ENCODE results near the gene TAPT1. TPM values are rescaled to one million over a fixed set of nuclear protein-coding genes. Genes with fewer than 3 reads are reported as not detected.

Gene TAPT1
- total RNA-seq, 1 donor from 2014 or later: 34.8 TPM

- Mint-ChIP-seq H3K4me3 (no peak overlapping the region), H3K27ac (no peak overlapping the region)
Observed at GRCh38 chr4:16110661-16111290, 115.5 kb downstream of the TAPT1 start.

More at GRCh38 chr4:16110661-16111290, 115.5 kb downstream of the TAPT1 start:
- Mint-ChIP-seq H3K9me3 (peaks cover 6% of the 10 kb centered on the region), H3K27me3 (peaks cover 21% of the 10 kb centered on the region), H3K4me1 (ENCODE audit: unreplicated experiment) (no peaks in the 10 kb centered on the region), H3K36me3 (no peaks in the 10 kb centered on the region)
- DNase-seq (ENCODE audit: extremely low spot score, unreplicated experiment): no peak
- TF ChIP-seq, protein P1, sequence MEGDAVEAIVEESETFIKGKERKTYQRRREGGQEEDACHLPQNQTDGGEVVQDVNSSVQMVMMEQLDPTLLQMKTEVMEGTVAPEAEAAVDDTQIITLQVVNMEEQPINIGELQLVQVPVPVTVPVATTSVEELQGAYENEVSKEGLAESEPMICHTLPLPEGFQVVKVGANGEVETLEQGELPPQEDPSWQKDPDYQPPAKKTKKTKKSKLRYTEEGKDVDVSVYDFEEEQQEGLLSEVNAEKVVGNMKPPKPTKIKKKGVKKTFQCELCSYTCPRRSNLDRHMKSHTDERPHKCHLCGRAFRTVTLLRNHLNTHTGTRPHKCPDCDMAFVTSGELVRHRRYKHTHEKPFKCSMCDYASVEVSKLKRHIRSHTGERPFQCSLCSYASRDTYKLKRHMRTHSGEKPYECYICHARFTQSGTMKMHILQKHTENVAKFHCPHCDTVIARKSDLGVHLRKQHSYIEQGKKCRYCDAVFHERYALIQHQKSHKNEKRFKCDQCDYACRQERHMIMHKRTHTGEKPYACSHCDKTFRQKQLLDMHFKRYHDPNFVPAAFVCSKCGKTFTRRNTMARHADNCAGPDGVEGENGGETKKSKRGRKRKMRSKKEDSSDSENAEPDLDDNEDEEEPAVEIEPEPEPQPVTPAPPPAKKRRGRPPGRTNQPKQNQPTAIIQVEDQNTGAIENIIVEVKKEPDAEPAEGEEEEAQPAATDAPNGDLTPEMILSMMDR (conservative IDR thresholded peaks at IDR 0.05): no peak

Other genes starting within 250 kb of the TAPT1 start
- gene PROM1, start 142.4 kb downstream of the TAPT1 start, total RNA-seq (ENCODE audit: low replicate concordance): 12.9 and 30.3 TPM in 2 replicates

Data from type B pancreatic cell (in vitro differentiated cells).